ENCODE data around the gene RALBP1. TPM values are rescaled to one million over a fixed set of nuclear protein-coding genes. Genes with fewer than 3 reads are reported as not detected.

The RALBP1 gene
- total and polyA plus RNA-seq, 4 donors: 15.6 to 34.8 (median 21.0) TPM

- TF ChIP-seq CTCF (IDR thresholded peaks at IDR 0.05; ENCODE audit: low read depth, low read length, missing input control): no peak
- no peak for TF ChIP-seq EGR1 (IDR thresholded peaks at IDR 0.05; ENCODE audit: low read depth in 2 of 2)
- TF ChIP-seq JUND (IDR thresholded peaks at IDR 0.05): no peak
These were observed 64.0 kb downstream of the RALBP1 start (continued) for GRCh38 chr18:9539283-9539682.

GRCh38 chr18:9539938-9540337, 64.6 kb downstream of the RALBP1 start:
- Histone ChIP-seq H3K27ac (ENCODE audit: low read depth in 1 of 2, low read length in 2 of 2) (no peak overlapping the region), H3K27me3 (ENCODE audit: control insufficient read depth in 4 of 4, insufficient read depth in 4 of 4, low read length in 3 of 4) (no peaks in the 10 kb centered on the region), H3K9me3 (ENCODE audit: control insufficient read depth in 4 of 4, low read length in 3 of 4) (no peaks in the 10 kb centered on the region), H3K4me3 (ENCODE audit: low read depth in 1 of 3, low read length in 3 of 3) (no peak overlapping the region), H3K36me3 (ENCODE audit: control insufficient read depth in 4 of 4, insufficient read depth in 3 of 4, low read depth in 1 of 4, low read length in 3 of 4) (peaks cover 0 to 19% (median 10%) of the 10 kb centered on the region in 4 donors), H3K9ac (ENCODE audit: low read depth in 1 of 2, low read length in 2 of 2) (no peak overlapping the region), H3K4me1 (ENCODE audit: control insufficient read depth in 4 of 4, insufficient read depth in 4 of 4, low read length in 3 of 4) (no peaks in the 10 kb centered on the region)
- TF ChIP-seq HNF4A (conservative IDR thresholded peaks at IDR 0.05) (no peak), EGR1 (IDR thresholded peaks at IDR 0.05; ENCODE audit: low read depth in 2 of 2) (no peak), SP1 (IDR thresholded peaks at IDR 0.05) (no peak), REST (IDR thresholded peaks at IDR 0.05) (no peak), HNF4G (IDR thresholded peaks at IDR 0.05) (no peak), CTCF (IDR thresholded peaks at IDR 0.05; ENCODE audit: low read depth, low read length, missing input control) (no peak), ATF3 (IDR thresholded peaks at IDR 0.05) (no peak), FOXA2 (IDR thresholded peaks at IDR 0.05) (no peak), RXRA (IDR thresholded peaks at IDR 0.05) (no peak), JUND (IDR thresholded peaks at IDR 0.05) (no peak), TAF1 (conservative IDR thresholded peaks at IDR 0.05) (no peak), GABPA (IDR thresholded peaks at IDR 0.05 in 1 of 2, conservative IDR thresholded peaks at IDR 0.05 in 1 of 2) (no peak), RAD21 (IDR thresholded peaks at IDR 0.05) (no peak), NR2F2 (IDR thresholded peaks at IDR 0.05) (no peak)
- no peak for DNase-seq (ENCODE audit: low spot score)
- 95% methylated on average over 8 of the region's 8 CpGs for WGBS
